T1000 (cell line): ENCODE measurements around the gene CITED1.
"Not testable (repeated sequence)": the region's sequence is repeated elsewhere in the genome, so short reads cannot be mapped to it uniquely, and the experiment has no call there.

Experiments
- DNase-seq: peaks from one replicate; lab custom pipeline; 2025; ENCODE audit warnings: mixed read lengths; lab: John Stamatoyannopoulos, UW

The CITED1 gene

GRCh38 chrX:72305286-72306084 is at the start of gene CITED1:
Gene CITED1, minus strand, starts transcription at chrX:72305914. Its CDS starts 3,045 bp downstream, at chrX:72302869.
- no peak for DNase-seq

- DNase-seq = no peak
These were observed 47.1 kb upstream of the CITED1 start for GRCh38 chrX:72352786-72353185.

GRCh38 chrX:72351606-72352334 is 46.1 kb upstream of the CITED1 start:
- DNase-seq = no peak

- DNase-seq = no peak
These were observed 43.5 kb upstream of the CITED1 start for GRCh38 chrX:72349190-72349589.

- no peak for DNase-seq
These were observed 42.7 kb upstream of the CITED1 start for GRCh38 chrX:72348247-72348979.

- no peak for DNase-seq
These were observed 41.7 kb upstream of the CITED1 start for GRCh38 chrX:72347366-72347765.

GRCh38 chrX:72346302-72346949 is 40.7 kb upstream of the CITED1 start:
- DNase-seq = no peak

GRCh38 chrX:72340626-72341025 is 34.9 kb upstream of the CITED1 start:
- no peak for DNase-seq

- no peak for DNase-seq
These were observed 34.3 kb upstream of the CITED1 start for GRCh38 chrX:72340041-72340440.

GRCh38 chrX:72330131-72330530 is 24.4 kb upstream of the CITED1 start:
- DNase-seq = no peak

- DNase-seq = no peak
These were observed 21.0 kb upstream of the CITED1 start for GRCh38 chrX:72326605-72327300.

GRCh38 chrX:72319651-72320050 is 13.9 kb upstream of the CITED1 start:
- DNase-seq = not testable (repeated sequence)

GRCh38 chrX:72317139-72317538 is 11.4 kb upstream of the CITED1 start:
- DNase-seq = no peak

- DNase-seq = no peak
These were observed 10.8 kb upstream of the CITED1 start for GRCh38 chrX:72316408-72317110.

GRCh38 chrX:72314881-72315280 is 9.2 kb upstream of the CITED1 start:
- no peak for DNase-seq

- no peak for DNase-seq
These were observed 8.3 kb upstream of the CITED1 start for GRCh38 chrX:72313707-72314641.

GRCh38 chrX:72312311-72312940 is 6.7 kb upstream of the CITED1 start:
- DNase-seq = no peak

- no peak for DNase-seq
These were observed 3.8 kb upstream of the CITED1 start for GRCh38 chrX:72309297-72310071.
